ENCODE data around the gene SEMA4B. TPM values are rescaled to one million over a fixed set of nuclear protein-coding genes. Genes with fewer than 3 reads are reported as not detected.

Gene SEMA4B
- total RNA-seq, 4 donors from 2014 or later, result 81.7 to 146 (median 116) TPM

DNA sequence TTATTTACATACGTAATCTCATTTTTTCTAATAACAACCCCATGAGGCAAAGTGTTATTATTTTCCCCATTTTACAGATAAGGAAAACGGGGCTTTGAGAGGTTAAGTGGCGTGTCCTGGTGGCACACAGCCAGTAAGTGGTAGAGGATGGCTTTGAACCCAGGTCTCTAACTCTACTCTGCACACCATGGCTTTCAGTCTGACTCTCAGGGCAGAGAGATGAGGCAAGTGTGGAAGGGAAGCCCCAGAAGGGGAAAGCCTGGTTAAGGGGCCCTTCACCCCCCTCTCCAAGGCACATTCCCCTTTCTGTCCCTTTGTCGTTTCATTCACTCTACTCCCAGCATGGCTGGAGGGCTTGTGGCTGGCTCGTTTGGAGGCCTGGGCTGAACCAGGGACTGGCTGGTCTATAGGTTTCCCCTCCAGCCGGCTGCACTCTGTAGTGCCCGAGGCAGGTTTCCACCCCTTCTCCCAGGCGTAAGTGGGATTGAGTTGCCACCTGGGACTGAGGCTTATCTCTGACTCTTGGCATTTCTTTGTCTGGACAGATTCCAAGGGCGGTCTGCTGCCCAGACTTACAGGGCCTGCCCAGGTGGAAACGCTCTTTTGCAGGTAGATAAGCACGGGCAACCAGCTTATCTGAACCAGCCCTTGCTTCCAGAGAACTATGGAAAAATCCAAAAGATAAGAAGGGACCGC lies 12.1 kb downstream of the SEMA4B start:
- no peak for DNase-seq (ENCODE audit: low spot score in 2 of 2)
- Histone ChIP-seq H3K4me1 (peaks cover 59% of the 10 kb centered on the region), H3K36me3 (peaks cover 10% of the 10 kb centered on the region), H3K27ac (peak overlapping the region; percentile 86), H3K4me3 (no peak overlapping the region), H3K9me3 (no peaks in the 10 kb centered on the region), H3K27me3 (no peaks in the 10 kb centered on the region)
- WGBS, result 54% methylated on average over 12 of the region's 12 CpGs
- TF ChIP-seq EP300 (IDR thresholded peaks at IDR 0.05) (no peak), CTCF (IDR thresholded peaks at IDR 0.05) (no peak), POLR2A (IDR thresholded peaks at IDR 0.05) (no peak), POLR2AphosphoS5 (IDR thresholded peaks at IDR 0.05) (no peak)

DNA sequence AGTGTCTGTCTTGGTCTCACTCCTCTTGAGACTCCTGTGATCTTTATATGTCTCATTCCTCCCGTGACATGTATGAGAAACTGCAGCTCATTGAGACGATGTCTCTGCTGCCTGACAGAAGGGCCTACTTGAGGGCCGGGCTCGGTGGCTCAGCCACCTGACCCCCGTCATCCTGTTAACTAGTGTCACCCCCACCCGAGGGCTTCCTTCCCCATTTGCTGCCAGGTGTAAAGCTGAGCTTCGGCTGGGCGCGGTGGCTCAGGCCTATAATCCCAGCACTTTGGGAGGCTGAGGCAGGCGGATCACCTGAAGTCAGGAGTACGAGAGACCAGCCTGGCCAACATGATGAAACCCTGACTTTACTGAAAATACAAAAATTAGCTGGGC lies 12.7 kb downstream of the SEMA4B start:
- DNase-seq (ENCODE audit: low spot score in 2 of 2), result no peak
- no peaks in the 10 kb centered on the region for H3K27me3 ChIP-seq

GRCh38 chr15:90214553-90215196 lies 13.5 kb downstream of the SEMA4B start:
- WGBS, result 64% methylated on average over 8 of the region's 8 CpGs
- Histone ChIP-seq H3K4me1 (peaks cover 60% of the 10 kb centered on the region), H3K27ac (no peak overlapping the region), H3K36me3 (peaks cover 14% of the 10 kb centered on the region), H3K4me3 (no peak overlapping the region), H3K9me3 (no peaks in the 10 kb centered on the region), H3K27me3 (no peaks in the 10 kb centered on the region)
- no peak for TF ChIP-seq POLR2A (IDR thresholded peaks at IDR 0.05)
- TF ChIP-seq POLR2AphosphoS5 (IDR thresholded peaks at IDR 0.05), result no peak
- no peak for TF ChIP-seq EP300 (IDR thresholded peaks at IDR 0.05)
- TF ChIP-seq CTCF (IDR thresholded peaks at IDR 0.05), result no peak
- DNase-seq (ENCODE audit: low spot score in 2 of 2), result no peak

More for the DNA sequence above, 12.7 kb downstream of the SEMA4B start:
- TF ChIP-seq CTCF (IDR thresholded peaks at IDR 0.05), result no peak
- TF ChIP-seq EP300 (IDR thresholded peaks at IDR 0.05), result no peak
- no peak for TF ChIP-seq POLR2AphosphoS5 (IDR thresholded peaks at IDR 0.05)
- no peak for TF ChIP-seq POLR2A (IDR thresholded peaks at IDR 0.05)
- peaks cover 14% of the 10 kb centered on the region for H3K36me3 ChIP-seq
- H3K27ac ChIP-seq, result peak overlapping the region; percentile 86
- no peak overlapping the region for H3K4me3 ChIP-seq
- 63% methylated on average over 10 of the region's 11 CpGs for WGBS
- no peaks in the 10 kb centered on the region for H3K9me3 ChIP-seq
- H3K4me1 ChIP-seq, result peaks cover 60% of the 10 kb centered on the region

GRCh38 chr15:90217671-90218394 lies 16.7 kb downstream of the SEMA4B start:
- Histone ChIP-seq H3K9me3 (no peaks in the 10 kb centered on the region), H3K4me3 (no peak overlapping the region), H3K36me3 (peaks cover 30% of the 10 kb centered on the region), H3K27me3 (no peaks in the 10 kb centered on the region), H3K4me1 (peaks cover 38% of the 10 kb centered on the region), H3K27ac (no peak overlapping the region)
- TF ChIP-seq POLR2AphosphoS5 (IDR thresholded peaks at IDR 0.05), result no peak
- no peak for TF ChIP-seq POLR2A (IDR thresholded peaks at IDR 0.05)
- TF ChIP-seq CTCF (IDR thresholded peaks at IDR 0.05), result no peak
- TF ChIP-seq EP300 (IDR thresholded peaks at IDR 0.05), result no peak
- no peak for DNase-seq (ENCODE audit: low spot score in 2 of 2)
- WGBS, result 67% methylated on average over 9 of the region's 9 CpGs
